ENCODE measurements around the gene ZFAND3.

DNA sequence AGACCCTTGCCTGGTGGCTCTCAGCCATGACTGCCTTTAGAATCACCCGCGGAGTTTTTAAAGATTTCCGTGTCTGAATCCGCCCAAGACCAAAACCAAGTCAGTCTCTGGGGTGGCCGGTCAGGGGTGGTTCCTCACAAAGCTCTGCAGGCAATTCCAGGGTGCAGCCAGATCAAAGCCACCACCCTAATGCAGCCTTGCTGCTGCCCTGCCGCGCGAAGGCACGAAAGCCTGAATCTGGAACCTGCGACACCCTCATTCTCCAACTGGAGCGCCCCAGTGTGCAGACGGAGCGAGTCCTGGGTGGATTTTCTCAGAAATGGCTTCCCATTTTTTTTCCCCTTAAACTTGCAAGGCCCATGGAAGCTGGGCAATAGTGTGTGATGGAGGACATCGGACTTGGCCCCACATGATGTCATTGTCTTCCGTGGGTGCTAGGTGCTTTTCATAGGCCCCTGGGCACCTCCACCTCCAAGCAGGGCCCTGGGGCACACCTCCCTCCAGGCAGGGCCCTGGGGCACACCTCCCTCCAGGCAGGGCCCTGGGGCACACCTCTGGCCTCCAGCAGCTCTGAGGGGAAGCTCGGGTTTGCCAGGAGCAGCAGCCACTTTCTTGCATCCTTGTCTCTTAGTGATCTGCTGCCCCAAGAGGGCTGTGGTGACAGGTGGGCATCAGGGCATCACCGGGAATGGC, 343.1 kb downstream of the ZFAND3 start:
- TF ChIP-seq POLR2A (IDR thresholded peaks at IDR 0.05; ENCODE audit: low read length): no peak
- no peak for TF ChIP-seq GATA1 (IDR thresholded peaks at IDR 0.05; ENCODE audit: low read depth, low read length)

Data from erythroblast (primary cell).